GM18498 (cell line): ENCODE data around the gene PCDH18.
"Not testable (repeated sequence)": the region's sequence is repeated elsewhere in the genome, so short reads cannot be mapped to it uniquely, and the experiment has no call there.

Experiments
- ATAC-seq: cut with Tn5 transposase; IDR thresholded peaks from one replicate; pipeline ENCODE4 v1.9.1; 2021; ENCODE audit warnings: mild to moderate bottlenecking, moderate library complexity; ENCODE audit not compliant: unreplicated experiment

PCDH18 gene

GRCh38 chr4:137531168-137531985 lies 917 bp downstream of the PCDH18 start:
- ATAC-seq, result no peak

- ATAC-seq, result no peak
Observed at GRCh38 chr4:137530176-137530575, 2.1 kb downstream of the PCDH18 start.

- ATAC-seq, result no peak
Observed at GRCh38 chr4:137529432-137529831, 2.9 kb downstream of the PCDH18 start.

- ATAC-seq, result no peak
Observed at GRCh38 chr4:137528673-137529072, 3.6 kb downstream of the PCDH18 start.

GRCh38 chr4:137526681-137527080 lies 5.6 kb downstream of the PCDH18 start:
- ATAC-seq, result no peak

- no peak for ATAC-seq
Observed at GRCh38 chr4:137524725-137525369, 7.4 kb downstream of the PCDH18 start.

GRCh38 chr4:137523329-137523728 lies 9.0 kb downstream of the PCDH18 start:
- ATAC-seq, result no peak

GRCh38 chr4:137521053-137521452 lies 11.2 kb downstream of the PCDH18 start:
- no peak for ATAC-seq

- no peak for ATAC-seq
Observed at GRCh38 chr4:137519406-137519805, 12.9 kb downstream of the PCDH18 start.

GRCh38 chr4:137517323-137517722 lies 15.0 kb downstream of the PCDH18 start:
- not testable (repeated sequence) for ATAC-seq

GRCh38 chr4:137514406-137515111 lies 17.7 kb downstream of the PCDH18 start:
- no peak for ATAC-seq

- ATAC-seq, result no peak
Observed at GRCh38 chr4:137510557-137511265, 21.6 kb downstream of the PCDH18 start.

GRCh38 chr4:137509855-137510282 lies 22.4 kb downstream of the PCDH18 start:
- ATAC-seq, result no peak

- no peak for ATAC-seq
Observed at GRCh38 chr4:137502339-137503129, 29.8 kb downstream of the PCDH18 start.

GRCh38 chr4:137496267-137496666 lies 36.0 kb downstream of the PCDH18 start:
- ATAC-seq, result not testable (repeated sequence)

GRCh38 chr4:137495578-137495977 lies 36.7 kb downstream of the PCDH18 start:
- ATAC-seq, result no peak

GRCh38 chr4:137483313-137483959 lies 48.9 kb downstream of the PCDH18 start:
- ATAC-seq, result not testable (repeated sequence)

- ATAC-seq, result not testable (repeated sequence)
Observed at GRCh38 chr4:137479657-137480056, 52.6 kb downstream of the PCDH18 start.

GRCh38 chr4:137476345-137476744 lies 55.9 kb downstream of the PCDH18 start:
- ATAC-seq, result no peak
